Activated T-helper 17 cell treated with anti-CD3 and anti-CD28 coated beads, Interleukin-2, amount 50 U/mL, for 72 hours (primary cell): Measurements from ENCODE around the gene PCGF6. TPM values are rescaled to one million over a fixed set of nuclear protein-coding genes. Genes with fewer than 3 reads are reported as not detected.
"Not testable (repeated sequence)": the region's sequence is repeated elsewhere in the genome, so short reads cannot be mapped to it uniquely, and the experiment has no call there.

Experiments
- ATAC-seq: fragments of 150-1000 bp; cut with Tn5 transposase; replicated peaks from 2 replicates; pipeline ENCODE4 v1.10.0; 2021; ENCODE audit warnings: mild to moderate bottlenecking, moderate library complexity
- H3K27ac Mint-ChIP-seq: one replicate; pipeline ENCODE4 v1.8.0; 2022; ENCODE audit warnings: mixed read lengths
- H3K27me3 Mint-ChIP-seq: one replicate; pipeline ENCODE4 v1.8.0; 2022; ENCODE audit warnings: mixed read lengths
- H3K36me3 Mint-ChIP-seq: one replicate; pipeline ENCODE4 v1.8.0; 2022; ENCODE audit warnings: low read depth, mild to moderate bottlenecking, mixed read lengths
- H3K4me1 Mint-ChIP-seq: one replicate; pipeline ENCODE4 v1.8.0; 2022; ENCODE audit warnings: mixed read lengths
- H3K4me3 Mint-ChIP-seq: one replicate; pipeline ENCODE4 v1.8.0; 2022; ENCODE audit warnings: mild to moderate bottlenecking, mixed read lengths
- H3K9me3 Mint-ChIP-seq: one replicate; pipeline ENCODE4 v1.8.0; 2022; ENCODE audit warnings: mixed read lengths
- total RNA-seq, 2 donors: library from RNA; stranded (reverse); gene quantifications; one replicate each; pipeline ENCODE4 v1.2.3, GENCODE V29; 2022

PCGF6 gene
- total RNA-seq, 2 donors from 2014 or later = 11.3 to 14.2 TPM

GRCh38 chr10:103355906-103356599 lies 5.1 kb upstream of the PCGF6 start:
- Mint-ChIP-seq H3K27ac (no peak overlapping the region), H3K4me1 (no peaks in the 10 kb centered on the region), H3K9me3 (no peaks in the 10 kb centered on the region), H3K36me3 (peaks cover 3% of the 10 kb centered on the region), H3K4me3 (no peak overlapping the region), H3K27me3 (no peaks in the 10 kb centered on the region)
- no peak for ATAC-seq

GRCh38 chr10:103354567-103354966 lies 3.6 kb upstream of the PCGF6 start:
- not testable (repeated sequence) for H3K27ac Mint-ChIP-seq, H3K27me3 Mint-ChIP-seq

GRCh38 chr10:103353281-103353680 lies 2.3 kb upstream of the PCGF6 start:
- Mint-ChIP-seq H3K27ac (no peak overlapping the region), H3K9me3 (no peaks in the 10 kb centered on the region), H3K36me3 (peaks cover 17% of the 10 kb centered on the region), H3K4me3 (no peak overlapping the region), H3K4me1 (no peaks in the 10 kb centered on the region), H3K27me3 (no peaks in the 10 kb centered on the region)
- ATAC-seq = no peak

More at GRCh38 chr10:103354567-103354966, 3.6 kb upstream of the PCGF6 start:
- not testable (repeated sequence) for H3K4me3 Mint-ChIP-seq, H3K4me1 Mint-ChIP-seq, H3K9me3 Mint-ChIP-seq, H3K36me3 Mint-ChIP-seq, ATAC-seq

- H3K4me1 Mint-ChIP-seq = no peaks in the 10 kb centered on the region
- peak overlapping the region; percentile 71 for H3K27ac Mint-ChIP-seq
- H3K27me3 Mint-ChIP-seq = no peaks in the 10 kb centered on the region
- H3K36me3 Mint-ChIP-seq = peaks cover 45% of the 10 kb centered on the region
- no peaks in the 10 kb centered on the region for H3K9me3 Mint-ChIP-seq
- ATAC-seq = peak; percentile 5
- peak overlapping the region; percentile 83 for H3K4me3 Mint-ChIP-seq
These were observed 794 bp downstream of the PCGF6 start for GRCh38 chr10:103350175-103350516.

- Mint-ChIP-seq H3K4me1 (no peaks in the 10 kb centered on the region), H3K27me3 (no peaks in the 10 kb centered on the region), H3K36me3 (peaks cover 56% of the 10 kb centered on the region), H3K27ac (no peak overlapping the region), H3K4me3 (no peak overlapping the region), H3K9me3 (no peaks in the 10 kb centered on the region)
- no peak for ATAC-seq
These were observed 14.6 kb downstream of the PCGF6 start for GRCh38 chr10:103336370-103336769.

- Mint-ChIP-seq H3K4me3 (no peak overlapping the region), H3K4me1 (no peaks in the 10 kb centered on the region), H3K27ac (no peak overlapping the region), H3K36me3 (peaks cover 71% of the 10 kb centered on the region), H3K27me3 (no peaks in the 10 kb centered on the region), H3K9me3 (no peaks in the 10 kb centered on the region)
- ATAC-seq = no peak
These were observed 16.4 kb downstream of the PCGF6 start for GRCh38 chr10:103334567-103334966.

- H3K27ac Mint-ChIP-seq = no peak overlapping the region
- H3K27me3 Mint-ChIP-seq = no peaks in the 10 kb centered on the region
- H3K36me3 Mint-ChIP-seq = peaks cover 65% of the 10 kb centered on the region
- no peak for ATAC-seq
- H3K4me1 Mint-ChIP-seq = no peaks in the 10 kb centered on the region
- H3K4me3 Mint-ChIP-seq = no peak overlapping the region
- no peaks in the 10 kb centered on the region for H3K9me3 Mint-ChIP-seq
These were observed 16.9 kb downstream of the PCGF6 start for GRCh38 chr10:103333934-103334520.

GRCh38 chr10:103327906-103328305 lies 23.0 kb downstream of the PCGF6 start:
- peaks cover 76% of the 10 kb centered on the region for H3K36me3 Mint-ChIP-seq
- no peaks in the 10 kb centered on the region for H3K27me3 Mint-ChIP-seq
- peak; percentile 77 for ATAC-seq
- no peaks in the 10 kb centered on the region for H3K9me3 Mint-ChIP-seq
- H3K27ac Mint-ChIP-seq = no peak overlapping the region
- no peaks in the 10 kb centered on the region for H3K4me1 Mint-ChIP-seq
- no peak overlapping the region for H3K4me3 Mint-ChIP-seq

GRCh38 chr10:103316087-103316486 lies 34.9 kb downstream of the PCGF6 start:
- Mint-ChIP-seq H3K27ac (no peak overlapping the region), H3K4me3 (no peak overlapping the region), H3K4me1 (no peaks in the 10 kb centered on the region), H3K27me3 (no peaks in the 10 kb centered on the region), H3K36me3 (peaks cover 64% of the 10 kb centered on the region), H3K9me3 (no peaks in the 10 kb centered on the region)
- ATAC-seq = no peak

GRCh38 chr10:103310197-103310596 lies 40.7 kb downstream of the PCGF6 start:
- ATAC-seq = no peak
- Mint-ChIP-seq H3K9me3 (no peaks in the 10 kb centered on the region), H3K36me3 (peaks cover 80% of the 10 kb centered on the region), H3K27me3 (no peaks in the 10 kb centered on the region), H3K4me3 (no peak overlapping the region), H3K27ac (no peak overlapping the region), H3K4me1 (no peaks in the 10 kb centered on the region)

- Mint-ChIP-seq H3K4me1 (no peaks in the 10 kb centered on the region), H3K27ac (no peak overlapping the region), H3K4me3 (no peak overlapping the region), H3K9me3 (no peaks in the 10 kb centered on the region), H3K36me3 (peaks cover 83% of the 10 kb centered on the region), H3K27me3 (no peaks in the 10 kb centered on the region)
- ATAC-seq = no peak
These were observed 43.3 kb downstream of the PCGF6 start for GRCh38 chr10:103307594-103307993.

- no peak for ATAC-seq
- Mint-ChIP-seq H3K9me3 (no peaks in the 10 kb centered on the region), H3K36me3 (no peaks in the 10 kb centered on the region), H3K27me3 (no peaks in the 10 kb centered on the region), H3K4me3 (no peak overlapping the region), H3K27ac (no peak overlapping the region), H3K4me1 (peaks cover 3% of the 10 kb centered on the region)
These were observed 55.4 kb downstream of the PCGF6 start for GRCh38 chr10:103295374-103296015.

GRCh38 chr10:103291588-103291987 lies 59.4 kb downstream of the PCGF6 start:
- ATAC-seq = no peak
- no peak overlapping the region for H3K27ac Mint-ChIP-seq
- H3K36me3 Mint-ChIP-seq = no peaks in the 10 kb centered on the region
- peaks cover 19% of the 10 kb centered on the region for H3K27me3 Mint-ChIP-seq
- no peak overlapping the region for H3K4me3 Mint-ChIP-seq
- no peaks in the 10 kb centered on the region for H3K9me3 Mint-ChIP-seq
- H3K4me1 Mint-ChIP-seq = no peaks in the 10 kb centered on the region

GRCh38 chr10:103287992-103288391 lies 62.9 kb downstream of the PCGF6 start:
- Mint-ChIP-seq H3K4me1 (no peaks in the 10 kb centered on the region), H3K9me3 (no peaks in the 10 kb centered on the region), H3K27me3 (peaks cover 30% of the 10 kb centered on the region), H3K27ac (no peak overlapping the region), H3K4me3 (no peak overlapping the region), H3K36me3 (no peaks in the 10 kb centered on the region)
- ATAC-seq = no peak

- H3K27ac Mint-ChIP-seq = no peak overlapping the region
- H3K4me3 Mint-ChIP-seq = no peak overlapping the region
- peaks cover under 1% of the 10 kb centered on the region for H3K36me3 Mint-ChIP-seq
- H3K27me3 Mint-ChIP-seq = peaks cover 52% of the 10 kb centered on the region
- H3K9me3 Mint-ChIP-seq = no peaks in the 10 kb centered on the region
- no peaks in the 10 kb centered on the region for H3K4me1 Mint-ChIP-seq
- ATAC-seq = no peak
These were observed 66.8 kb downstream of the PCGF6 start for GRCh38 chr10:103284170-103284569.
